ENCODE results near the gene SIRT5. TPM values are rescaled to one million over a fixed set of nuclear protein-coding genes. Genes with fewer than 3 reads are reported as not detected.

SIRT5 gene
- total RNA-seq, result 18.2 and 18.8 TPM in 2 replicates
- long read RNA-seq, transcript SIRT5-205 (10 exons, 3,922 nt), result major isoform, 6 of 100 reads
- long read RNA-seq, partial matches to known transcripts, result 25 of 100 reads
- long read RNA-seq, other reads (novel, unspliced or antisense), result 66 of 100 reads

DNA sequence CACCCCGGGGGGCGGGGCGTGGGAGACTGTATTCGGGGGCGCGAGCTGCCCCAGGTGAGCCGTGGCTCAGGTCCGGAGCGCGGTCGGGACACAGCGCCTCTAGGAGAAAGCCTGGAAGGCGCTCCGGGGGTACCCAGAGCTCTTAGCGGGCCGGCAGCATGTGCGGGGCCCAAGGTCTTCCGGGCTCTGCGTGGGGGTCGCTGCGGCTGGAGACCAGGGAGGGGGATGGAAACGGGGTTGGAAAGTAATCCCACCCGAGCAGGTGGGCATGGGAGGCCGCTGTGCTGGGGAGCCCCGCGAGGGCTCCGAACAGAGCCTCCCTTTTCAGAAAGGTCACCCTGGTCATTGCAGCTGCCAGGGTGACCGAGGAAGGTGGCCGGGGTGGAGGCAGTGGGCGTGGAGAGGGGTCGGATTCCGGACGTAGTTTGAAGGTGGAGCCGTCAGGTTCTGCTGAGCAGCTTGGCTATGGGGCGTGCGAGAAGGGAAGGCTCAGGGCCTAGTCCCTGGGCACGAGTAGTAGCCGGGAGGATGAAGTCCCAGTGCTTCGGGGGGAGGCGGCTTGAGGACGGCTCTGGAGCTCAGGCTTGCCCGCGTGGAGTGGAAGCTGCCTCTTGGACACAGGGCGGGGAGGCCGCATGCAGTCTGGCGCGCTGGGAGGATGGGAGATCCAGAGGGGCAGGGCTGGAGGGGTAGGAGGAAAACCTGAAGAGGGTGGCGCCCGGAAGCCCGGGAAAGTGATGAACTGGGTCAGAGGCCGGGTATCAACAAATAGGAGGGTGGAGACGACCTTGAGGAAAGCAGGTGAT, at the start of gene SIRT5:
TSS of gene SIRT5 (plus strand) at position 31 of the 806 bp plus-strand sequence. CDS start 9,510 bp downstream, outside the sequence.
- H3K4me1 Mint-ChIP-seq (ENCODE audit: low read depth), result peaks cover 9% of the 10 kb centered on the region

DNA sequence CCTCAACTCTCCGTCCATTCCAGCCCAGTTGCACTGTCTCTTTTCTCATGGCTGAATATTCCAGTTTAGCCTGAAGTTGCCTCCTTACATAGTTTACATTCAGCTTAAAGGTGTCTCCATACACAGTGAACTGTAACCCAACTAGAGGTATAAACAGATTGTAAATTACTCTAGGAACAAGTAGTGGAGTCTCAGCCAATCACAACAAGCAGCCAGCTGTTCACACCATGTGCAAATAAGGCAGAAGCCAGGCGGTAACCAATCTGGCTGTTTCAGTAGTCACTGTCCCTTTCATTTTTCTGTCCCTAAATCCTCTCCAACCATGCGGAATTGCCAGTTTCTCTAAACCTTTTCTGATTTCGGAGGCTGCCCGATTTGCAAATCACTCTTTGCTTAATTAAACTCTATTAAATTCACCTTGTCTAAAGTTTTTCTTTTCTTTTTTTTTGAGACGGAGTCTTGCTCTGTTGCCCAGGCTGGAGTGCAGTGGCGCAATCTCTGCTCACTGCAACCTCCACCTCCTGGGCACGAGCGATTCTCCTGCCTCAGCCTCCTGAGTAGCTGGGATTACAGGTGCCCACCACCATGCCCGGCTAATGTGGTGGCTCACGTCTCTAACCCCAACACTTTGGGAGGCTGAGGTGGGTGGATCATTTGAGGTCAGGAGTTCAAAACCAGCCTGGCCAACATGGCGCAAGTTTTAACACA, 49.4 kb upstream of the SIRT5 start:
- Mint-ChIP-seq H3K36me3 (ENCODE audit: insufficient read depth) (no peaks in the 10 kb centered on the region), H3K9me3 (ENCODE audit: low read depth) (no peaks in the 10 kb centered on the region), H3K4me3 (ENCODE audit: low read depth) (no peak overlapping the region), H3K27ac (no peak overlapping the region), H3K4me1 (ENCODE audit: low read depth) (peaks cover 5% of the 10 kb centered on the region), H3K27me3 (no peaks in the 10 kb centered on the region)
- TF ChIP-seq, protein P1, sequence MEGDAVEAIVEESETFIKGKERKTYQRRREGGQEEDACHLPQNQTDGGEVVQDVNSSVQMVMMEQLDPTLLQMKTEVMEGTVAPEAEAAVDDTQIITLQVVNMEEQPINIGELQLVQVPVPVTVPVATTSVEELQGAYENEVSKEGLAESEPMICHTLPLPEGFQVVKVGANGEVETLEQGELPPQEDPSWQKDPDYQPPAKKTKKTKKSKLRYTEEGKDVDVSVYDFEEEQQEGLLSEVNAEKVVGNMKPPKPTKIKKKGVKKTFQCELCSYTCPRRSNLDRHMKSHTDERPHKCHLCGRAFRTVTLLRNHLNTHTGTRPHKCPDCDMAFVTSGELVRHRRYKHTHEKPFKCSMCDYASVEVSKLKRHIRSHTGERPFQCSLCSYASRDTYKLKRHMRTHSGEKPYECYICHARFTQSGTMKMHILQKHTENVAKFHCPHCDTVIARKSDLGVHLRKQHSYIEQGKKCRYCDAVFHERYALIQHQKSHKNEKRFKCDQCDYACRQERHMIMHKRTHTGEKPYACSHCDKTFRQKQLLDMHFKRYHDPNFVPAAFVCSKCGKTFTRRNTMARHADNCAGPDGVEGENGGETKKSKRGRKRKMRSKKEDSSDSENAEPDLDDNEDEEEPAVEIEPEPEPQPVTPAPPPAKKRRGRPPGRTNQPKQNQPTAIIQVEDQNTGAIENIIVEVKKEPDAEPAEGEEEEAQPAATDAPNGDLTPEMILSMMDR (IDR thresholded peaks at IDR 0.05; ENCODE audit: unreplicated experiment), result no peak
- DNase-seq (ENCODE audit: low spot score, unreplicated experiment), result no peak

More for the DNA sequence above, at the start of gene SIRT5:
- TF ChIP-seq, protein P1 (IDR thresholded peaks at IDR 0.05; ENCODE audit: unreplicated experiment), result no peak
- H3K9me3 Mint-ChIP-seq (ENCODE audit: low read depth), result peaks cover 6% of the 10 kb centered on the region
- H3K27me3 Mint-ChIP-seq, result no peaks in the 10 kb centered on the region
- H3K27ac Mint-ChIP-seq, result peak within 1 kb of the TSS; percentile 97
- peak; percentile 64 for DNase-seq (ENCODE audit: low spot score, unreplicated experiment)
- peaks cover 6% of the 10 kb centered on the region for H3K36me3 Mint-ChIP-seq (ENCODE audit: insufficient read depth)
- peak within 1 kb of the TSS; percentile 86 for H3K4me3 Mint-ChIP-seq (ENCODE audit: low read depth)

DNA sequence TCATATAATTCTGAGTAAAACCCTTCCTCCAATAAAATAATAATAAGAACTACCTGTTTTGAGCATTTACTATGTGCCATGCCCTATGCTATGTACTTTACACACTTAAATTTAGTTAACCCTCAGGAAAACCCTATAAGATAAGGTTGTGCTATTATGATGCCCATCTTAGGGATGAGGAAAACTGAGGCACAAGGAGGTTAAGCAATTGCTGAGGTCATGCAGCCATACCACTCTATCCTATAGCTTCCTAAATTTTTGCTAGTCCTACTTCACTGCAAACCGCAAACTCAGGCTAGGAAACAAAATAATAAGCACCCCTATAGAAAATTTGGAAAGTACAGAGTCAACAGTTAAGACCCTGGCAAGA, 48.1 kb upstream of the SIRT5 start:
- no peak overlapping the region for H3K4me3 Mint-ChIP-seq (ENCODE audit: low read depth)
- H3K9me3 Mint-ChIP-seq (ENCODE audit: low read depth), result no peaks in the 10 kb centered on the region
- no peak overlapping the region for H3K27ac Mint-ChIP-seq
- H3K36me3 Mint-ChIP-seq (ENCODE audit: insufficient read depth), result no peaks in the 10 kb centered on the region
- no peak for DNase-seq (ENCODE audit: low spot score, unreplicated experiment)
- H3K27me3 Mint-ChIP-seq, result peaks cover 3% of the 10 kb centered on the region
- TF ChIP-seq, protein P1 (IDR thresholded peaks at IDR 0.05; ENCODE audit: unreplicated experiment), result no peak
- peaks cover 5% of the 10 kb centered on the region for H3K4me1 Mint-ChIP-seq (ENCODE audit: low read depth)

DNA sequence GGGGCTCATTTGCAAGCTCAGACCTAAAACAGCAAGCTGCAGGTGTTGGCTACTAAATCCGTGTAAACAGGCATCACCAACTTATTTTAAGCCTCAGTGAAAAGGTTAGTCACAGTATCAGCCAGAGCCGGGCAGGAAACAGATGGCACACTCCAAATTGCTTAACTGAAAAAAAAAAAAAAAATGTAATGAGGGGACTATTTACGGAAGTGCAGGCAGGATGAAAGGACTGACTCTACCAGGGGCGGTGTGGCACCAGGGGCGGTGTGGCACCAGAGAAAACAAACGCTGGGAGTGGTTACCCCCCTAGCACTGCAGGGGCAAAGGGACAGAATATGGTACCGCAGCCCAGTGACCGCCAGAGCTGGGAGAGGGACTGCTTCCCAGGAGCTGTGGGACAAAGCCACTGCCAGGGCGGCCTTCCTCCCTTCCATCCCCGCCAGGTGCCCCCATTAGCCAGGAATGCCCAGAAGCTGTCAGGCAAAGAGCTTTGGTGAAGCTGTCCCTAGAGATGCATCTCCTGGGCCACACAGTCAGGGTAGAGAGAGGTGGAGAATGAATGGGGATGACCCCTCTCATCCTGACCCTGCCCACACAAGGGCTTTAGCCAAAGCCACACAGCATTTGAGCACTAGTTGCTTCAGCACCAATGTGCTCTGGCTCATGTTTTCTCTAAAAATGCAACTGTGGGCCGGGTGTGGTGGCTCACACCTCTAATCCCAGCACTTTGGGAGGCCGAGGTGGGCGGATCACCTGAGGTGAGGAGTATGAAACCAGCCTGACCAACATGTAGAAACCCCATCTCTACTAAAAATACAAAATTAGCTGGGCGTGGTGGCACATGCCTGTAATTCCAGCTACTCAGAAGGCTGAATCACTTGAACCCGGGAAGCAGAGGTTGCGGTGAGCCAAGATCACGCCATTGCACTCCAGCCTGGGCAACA, 47.4 kb upstream of the SIRT5 start:
- no peak for DNase-seq (ENCODE audit: low spot score, unreplicated experiment)
- Mint-ChIP-seq H3K4me1 (ENCODE audit: low read depth) (peaks cover 5% of the 10 kb centered on the region), H3K36me3 (ENCODE audit: insufficient read depth) (no peaks in the 10 kb centered on the region), H3K27ac (no peak overlapping the region), H3K9me3 (ENCODE audit: low read depth) (no peaks in the 10 kb centered on the region), H3K4me3 (ENCODE audit: low read depth) (no peak overlapping the region), H3K27me3 (peaks cover 3% of the 10 kb centered on the region)
- TF ChIP-seq, protein P1 (IDR thresholded peaks at IDR 0.05; ENCODE audit: unreplicated experiment), result no peak

Data from progenitor cell of endocrine pancreas (in vitro differentiated cells).